HG03066 (cell line): ENCODE measurements around the gene RGS19.
A peak's percentile ranks its signal among the peaks of the same experiment; 100 is the strongest.

Experiments
- ATAC-seq: cut with Tn5 transposase; IDR thresholded peaks from one replicate; pipeline ENCODE4 v1.9.1; 2021; ENCODE audit warnings: low read depth; ENCODE audit not compliant: unreplicated experiment

The RGS19 gene

GRCh38 chr20:64050261-64051032 is 28.9 kb downstream of the RGS19 start:
- ATAC-seq, result no peak

- no peak for ATAC-seq
Observed at GRCh38 chr20:64049878-64050260, 29.4 kb downstream of the RGS19 start.

GRCh38 chr20:64049060-64049877 is 30.0 kb downstream of the RGS19 start, which contains the start of gene SOX18:
TSS of gene SOX18 (minus strand) at chr20:64049639. CDS start at chr20:64049516, 123 bp downstream.
- no peak for ATAC-seq

GRCh38 chr20:64048402-64049044 is 30.8 kb downstream of the RGS19 start:
- no peak for ATAC-seq

- ATAC-seq, result no peak
Observed at GRCh38 chr20:64047968-64048401, 31.3 kb downstream of the RGS19 start.

- ATAC-seq, result no peak
Observed at GRCh38 chr20:64047046-64047389, 32.3 kb downstream of the RGS19 start.

GRCh38 chr20:64045346-64046011 is 33.8 kb downstream of the RGS19 start:
- ATAC-seq, result no peak

GRCh38 chr20:64044484-64045247 is 34.7 kb downstream of the RGS19 start:
- no peak for ATAC-seq

GRCh38 chr20:64043768-64044167 is 35.5 kb downstream of the RGS19 start:
- no peak for ATAC-seq

GRCh38 chr20:64042054-64042781 is 37.1 kb downstream of the RGS19 start:
- no peak for ATAC-seq

- no peak for ATAC-seq
Observed at GRCh38 chr20:64041781-64042053, 37.6 kb downstream of the RGS19 start.

- no peak for ATAC-seq
Observed at GRCh38 chr20:64041040-64041780, 38.1 kb downstream of the RGS19 start.

GRCh38 chr20:64040231-64041039 is 38.9 kb downstream of the RGS19 start:
- no peak for ATAC-seq

GRCh38 chr20:64039293-64040160 is 39.8 kb downstream of the RGS19 start:
- no peak for ATAC-seq

GRCh38 chr20:64038565-64039292 is 40.6 kb downstream of the RGS19 start:
- ATAC-seq, result peak; percentile 46

GRCh38 chr20:64038224-64038564 is 41.1 kb downstream of the RGS19 start:
- peak; percentile 21 for ATAC-seq
